Endothelial cell of umbilical vein (primary cell): Measurements from ENCODE around the gene HS3ST3B1. TPM values are rescaled to one million over a fixed set of nuclear protein-coding genes. Genes with fewer than 3 reads are reported as not detected.

Source experiments
- BruUV-seq: library from RNA; stranded (reverse); fragments of 400-500 nt; replicated peaks from 2 replicates; lab custom pipeline; 2021; lab: Mats Ljungman, UMichigan
- CTCF ChIA-PET: fragments of 300-600, 350-600 bp; sonication (Branson Sonifier 250); formaldehyde crosslinking; loops from one replicate; lab custom pipeline; 2021; ENCODE audit warnings: antibody characterized with exemption, inconsistent platforms; lab: Charles Lee
- POLR2A ChIA-PET: fragments of 300-600, 350-600 bp; sonication (Branson Sonifier 250); formaldehyde crosslinking; loops from one replicate; lab custom pipeline; 2021; ENCODE audit warnings: antibody characterized with exemption, inconsistent platforms; lab: Charles Lee
- DNase-seq: peaks from one replicate; pipeline ENCODE4 v3.0.0-alpha.2; 2011; ENCODE audit warnings: low read depth, low spot score
- FAIRE-seq: peaks from 2 replicates; lab custom pipeline; 2011; peaks lifted over from hg19 to GRCh38; lab: Jason Lieb, UNC
- H2AFZ ChIP-seq: 2 replicates; pipeline ENCODE4 v1.6.0; 2012; ENCODE audit warnings: low read depth, low read length, control low read depth, inconsistent platforms
- H3K27ac ChIP-seq: 2 replicates; pipeline ENCODE4 v1.5.1; 2011; ENCODE audit warnings: low read depth, mild to moderate bottlenecking, control low read depth, low read length, moderate library complexity; ENCODE audit not compliant: insufficient read depth
- H3K27me3 ChIP-seq, 2 experiments: 2 replicates each; pipeline versions ENCODE4 v1.6.0 to v1.6.1; 2011; ENCODE audit warnings: low read length in 2 of 2, mixed read lengths in 1 of 2; ENCODE audit not compliant: control insufficient read depth in 2 of 2, insufficient read depth in 2 of 2
- H3K36me3 ChIP-seq, 2 experiments: 2 replicates in 1 of 2; 3 replicates in 1 of 2; pipeline ENCODE4 v1.5.1; 2011; ENCODE audit warnings: low read length in 2 of 2, mild to moderate bottlenecking in 1 of 2, moderate library complexity in 1 of 2; ENCODE audit not compliant: control insufficient read depth in 2 of 2, insufficient read depth in 2 of 2; ENCODE audit errors: extremely low read depth in 1 of 2
- H3K4me1 ChIP-seq: 3 replicates; pipeline ENCODE4 v1.5.1; 2011; ENCODE audit warnings: mild to moderate bottlenecking, low read length; ENCODE audit not compliant: control insufficient read depth, insufficient read depth; ENCODE audit errors: extremely low read depth
- H3K4me2 ChIP-seq: 2 replicates; pipeline ENCODE4 v1.6.1; 2011; ENCODE audit warnings: low read length, control low read depth, mixed read lengths; ENCODE audit not compliant: insufficient read depth
- H3K4me3 ChIP-seq, 3 experiments: fragments of 200-600 bp in 1 of 3; sonication (generic), shearing (Covaris generic) in 1 of 3; replicated peaks in 1 of 3; 2 replicates each; pipeline ENCODE4 v1.5.1; 2011 to 2016; ENCODE audit warnings: control low read depth in 3 of 3, low read length in 3 of 3, mild to moderate bottlenecking in 2 of 3, inconsistent platforms in 1 of 3, low read depth in 1 of 3, moderate library complexity in 1 of 3; ENCODE audit not compliant: insufficient read depth in 1 of 3
- H3K79me2 ChIP-seq: 2 replicates; pipeline ENCODE4 v1.6.0; 2012; ENCODE audit warnings: low read length, inconsistent platforms; ENCODE audit not compliant: control insufficient read depth, insufficient read depth
- H3K9ac ChIP-seq: replicated peaks from 2 replicates; pipeline ENCODE3; 2011; ENCODE audit warnings: low read length, control low read depth; ENCODE audit not compliant: insufficient read depth; ENCODE audit errors: extremely low read depth
- H3K9me1 ChIP-seq: replicated peaks from 3 replicates; pipeline ENCODE4 v1.6.0; 2011; ENCODE audit warnings: mild to moderate bottlenecking, low read length; ENCODE audit not compliant: control insufficient read depth, insufficient read depth; ENCODE audit errors: extremely low read depth
- H3K9me3 ChIP-seq: replicated peaks from 2 replicates; pipeline ENCODE4 v1.5.1; 2012; ENCODE audit warnings: low read length, inconsistent platforms; ENCODE audit not compliant: control insufficient read depth, insufficient read depth
- H4K20me1 ChIP-seq: replicated peaks from 2 replicates; pipeline ENCODE3; 2011; ENCODE audit warnings: mild to moderate bottlenecking, low read length; ENCODE audit not compliant: control insufficient read depth, insufficient read depth; ENCODE audit errors: extremely low read depth
- EZH2 ChIP-seq: IDR thresholded peaks from 2 replicates; pipeline ENCODE4 v1.6.1; 2012; ENCODE audit warnings: borderline replicate concordance, low read depth, mild to moderate bottlenecking, moderate library complexity, low read length, inconsistent platforms; ENCODE audit not compliant: severe bottlenecking
- FOS ChIP-seq: IDR thresholded peaks from 2 replicates; pipeline ENCODE4 v1.6.1; 2011; ENCODE audit warnings: mild to moderate bottlenecking, low read length, moderate library complexity, borderline replicate concordance; ENCODE audit not compliant: insufficient read depth
- GATA2 ChIP-seq: IDR thresholded peaks from 2 replicates; pipeline ENCODE4 v1.7.0; 2011; ENCODE audit warnings: low read depth, mild to moderate bottlenecking, moderate library complexity, mixed read lengths, low read length; ENCODE audit not compliant: insufficient read length, insufficient read depth
- JUN ChIP-seq: IDR thresholded peaks from 2 replicates; pipeline ENCODE4 v1.6.1; 2011; ENCODE audit warnings: borderline replicate concordance, low read depth; ENCODE audit not compliant: insufficient read length, insufficient read depth
- MAX ChIP-seq: IDR thresholded peaks from 2 replicates; pipeline ENCODE4 v1.6.1; 2011; ENCODE audit not compliant: insufficient read depth, insufficient read length
- MYC ChIP-seq: IDR thresholded peaks from one replicate; pipeline ENCODE4 v1.6.1; 2011; ENCODE audit warnings: mild to moderate bottlenecking, low read depth, low read length
- POLR2A ChIP-seq: IDR thresholded peaks from 2 replicates; pipeline ENCODE4 v1.6.1; 2012; ENCODE audit warnings: low read depth, mild to moderate bottlenecking, control low read depth, low read length
- POLR2AphosphoS5 ChIP-seq: IDR thresholded peaks from 2 replicates; pipeline ENCODE4 v1.6.1; 2012; ENCODE audit warnings: low read depth, mild to moderate bottlenecking, control low read depth, low read length, moderate library complexity; ENCODE audit not compliant: insufficient read depth
- dilution Hi-C: fragments of 300-500 bp; cut with MboI; formaldehyde crosslinking; loops from one replicate; pipeline ENCODE4 v1.15.0; 2019; ENCODE audit warnings: low sequenced_read_pairs; ENCODE audit not compliant: extremely low pct_ligation_motif_present
- intact Hi-C: fragments of 100-400 bp; cut with micrococcal nuclease; formaldehyde crosslinking; loops from one replicate; pipeline ENCODE4 v1.10.0; 2022
- polyA plus RNA-seq, 4 experiments: library from polyadenylated mRNA; depleted of rRNA in 3 of 4; stranded (reverse) in 3 of 4; unstranded in 1 of 4; fragments of >200 nt; gene quantifications; 2 replicates each; pipeline versions ENCODE4 v1.2.1 to v1.2.3, GENCODE V29; 2011 to 2012; ENCODE audit warnings: missing spikeins in 1 of 4
- total RNA-seq: library from RNA; stranded (reverse); gene quantifications from 2 replicates; pipeline ENCODE4 v1.2.3, GENCODE V29; 2021
- TF ChIP-seq, protein P1 (sequence below), 2 donors: IDR thresholded peaks; 1 replicate in 1 of 2; 2 replicates in 1 of 2; pipeline ENCODE4 v1.5.1; 2011; ENCODE audit warnings: low read length in 2 of 2, mild to moderate bottlenecking in 2 of 2, moderate library complexity in 2 of 2, control low read depth in 1 of 2, inconsistent platforms in 1 of 2, low read depth in 1 of 2; ENCODE audit not compliant: insufficient read depth in 1 of 2; ENCODE audit errors: extremely low read depth in 1 of 2

HS3ST3B1 gene
- total and polyA plus RNA-seq, 2 donors (not counting 3 experiments of a cell fraction or from before 2014, with no cell fraction given), result not detected

GRCh38 chr17:14361945-14362508, 61.1 kb downstream of the HS3ST3B1 start:
- H3K27ac ChIP-seq, result no peak overlapping the region
- CTCF ChIA-PET, result no interaction called here
- H3K36me3 ChIP-seq, result no peaks in the 10 kb centered on the region
- no peak overlapping the region for H3K4me2 ChIP-seq
- H3K9me1 ChIP-seq, result no peaks in the 10 kb centered on the region
- intact Hi-C loops (no loop called here), dilution Hi-C loops (no loop called here)
- no peaks in the 10 kb centered on the region for H3K27me3 ChIP-seq
- POLR2A ChIA-PET, result no interaction called here
- no peaks in the 10 kb centered on the region for H4K20me1 ChIP-seq
- DNase-seq, result no peak
- TF ChIP-seq MAX (no peak), FOS (no peak), POLR2A (no peak), GATA2 (no peak), EZH2 (no peak), POLR2AphosphoS5 (no peak), MYC (no peak), JUN (no peak)
- TF ChIP-seq, protein P1, sequence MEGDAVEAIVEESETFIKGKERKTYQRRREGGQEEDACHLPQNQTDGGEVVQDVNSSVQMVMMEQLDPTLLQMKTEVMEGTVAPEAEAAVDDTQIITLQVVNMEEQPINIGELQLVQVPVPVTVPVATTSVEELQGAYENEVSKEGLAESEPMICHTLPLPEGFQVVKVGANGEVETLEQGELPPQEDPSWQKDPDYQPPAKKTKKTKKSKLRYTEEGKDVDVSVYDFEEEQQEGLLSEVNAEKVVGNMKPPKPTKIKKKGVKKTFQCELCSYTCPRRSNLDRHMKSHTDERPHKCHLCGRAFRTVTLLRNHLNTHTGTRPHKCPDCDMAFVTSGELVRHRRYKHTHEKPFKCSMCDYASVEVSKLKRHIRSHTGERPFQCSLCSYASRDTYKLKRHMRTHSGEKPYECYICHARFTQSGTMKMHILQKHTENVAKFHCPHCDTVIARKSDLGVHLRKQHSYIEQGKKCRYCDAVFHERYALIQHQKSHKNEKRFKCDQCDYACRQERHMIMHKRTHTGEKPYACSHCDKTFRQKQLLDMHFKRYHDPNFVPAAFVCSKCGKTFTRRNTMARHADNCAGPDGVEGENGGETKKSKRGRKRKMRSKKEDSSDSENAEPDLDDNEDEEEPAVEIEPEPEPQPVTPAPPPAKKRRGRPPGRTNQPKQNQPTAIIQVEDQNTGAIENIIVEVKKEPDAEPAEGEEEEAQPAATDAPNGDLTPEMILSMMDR (IDR thresholded peaks at IDR 0.05; ENCODE audit: extremely low read depth in 1 of 2, insufficient read depth in 1 of 2, low read depth in 1 of 2, low read length in 2 of 2), result no peak
- no peak for FAIRE-seq
- H3K4me1 ChIP-seq, result no peaks in the 10 kb centered on the region
- BruUV-seq, result no TSS peak
- no peaks in the 10 kb centered on the region for H3K9me3 ChIP-seq
- no peak overlapping the region for H3K9ac ChIP-seq
- H2AFZ ChIP-seq, result no peak overlapping the region
- H3K4me3 ChIP-seq, result no peak overlapping the region
- no peaks in the 10 kb centered on the region for H3K79me2 ChIP-seq
